Renal pelvis (tissue), 4 donors: Measurements from ENCODE around the gene ANGEL2. TPM values are rescaled to one million over a fixed set of nuclear protein-coding genes. Genes with fewer than 3 reads are reported as not detected.
"Not testable (repeated sequence)": the region's sequence is repeated elsewhere in the genome, so short reads cannot be mapped to it uniquely, and the experiment has no call there.

ENCODE experiments used
- DNase-seq: peaks from one replicate; pipeline ENCODE4 v3.0.0-alpha.2; 2013
- polyA plus RNA-seq, 3 donors: library from polyadenylated mRNA; unstranded; fragments of 120-200 nt; gene quantifications; one replicate each; pipeline ENCODE4 v1.2.1, GENCODE V29; 2013; ENCODE audit not compliant: insufficient read length in 3 of 3

The ANGEL2 gene
- polyA plus RNA-seq, 3 donors, result 29.1 to 50.7 (median 48.1) TPM

GRCh38 chr1:213034713-213035112 is 19.0 kb upstream of the ANGEL2 start:
- DNase-seq, result no peak

- no peak for DNase-seq
Observed at GRCh38 chr1:213032651-213033050, 17.0 kb upstream of the ANGEL2 start.

- DNase-seq, result not testable (repeated sequence)
Observed at GRCh38 chr1:213027024-213027423, 11.4 kb upstream of the ANGEL2 start.

- no peak for DNase-seq
Observed at GRCh38 chr1:213020016-213020415, 4.3 kb upstream of the ANGEL2 start.

- no peak for DNase-seq
Observed at GRCh38 chr1:213019450-213019849, 3.8 kb upstream of the ANGEL2 start.

GRCh38 chr1:213017447-213018273 is 2.0 kb upstream of the ANGEL2 start:
- DNase-seq, result no peak

- DNase-seq, result no peak
Observed at GRCh38 chr1:213014642-213015041, 1.0 kb downstream of the ANGEL2 start.

GRCh38 chr1:213008564-213008963 is 7.1 kb downstream of the ANGEL2 start:
- DNase-seq, result no peak

GRCh38 chr1:213003256-213003655 is 12.4 kb downstream of the ANGEL2 start:
- no peak for DNase-seq

DNA sequence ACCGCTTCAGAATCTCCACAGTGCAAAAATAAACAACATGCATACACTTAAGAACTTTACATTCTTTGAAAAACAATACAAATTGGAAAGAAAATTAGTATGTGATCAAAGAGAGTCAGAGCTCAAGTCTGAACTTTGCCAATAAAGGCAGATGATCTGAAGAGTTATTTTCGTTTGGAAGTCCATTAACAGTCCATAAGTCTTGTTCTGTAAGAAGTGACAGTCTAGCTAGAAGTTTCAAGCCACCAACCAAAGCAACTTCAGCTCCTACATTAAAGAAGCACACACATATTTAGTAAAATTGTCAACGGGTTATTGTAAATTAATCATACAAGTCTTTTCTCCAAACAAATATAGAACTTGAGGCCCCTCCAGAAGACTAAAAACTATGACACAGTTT is 20.7 kb downstream of the ANGEL2 start:
- no peak for DNase-seq

DNA sequence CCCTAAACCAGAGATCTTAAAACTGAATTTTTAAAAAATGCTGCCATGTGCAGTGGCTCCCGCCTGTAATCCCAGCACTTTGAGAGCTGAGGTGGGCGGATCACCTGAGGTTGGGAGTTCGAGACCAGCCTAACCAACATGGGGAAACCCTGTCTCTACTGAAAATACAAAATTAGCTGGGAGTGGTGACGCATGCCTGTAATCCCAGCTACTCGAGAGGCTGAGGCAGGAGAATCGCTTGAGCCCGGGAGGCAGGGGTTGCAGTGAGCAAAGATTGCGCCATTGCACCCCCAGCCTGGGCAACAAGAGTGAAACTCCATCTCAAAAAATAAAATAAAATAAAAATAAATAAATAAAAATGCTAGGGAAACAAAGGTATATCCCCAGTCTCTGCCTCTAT is 21.7 kb downstream of the ANGEL2 start:
- DNase-seq, result not testable (repeated sequence)

GRCh38 chr1:212990276-212990675 is 25.4 kb downstream of the ANGEL2 start:
- DNase-seq, result no peak

- DNase-seq, result no peak
Observed at GRCh38 chr1:212987702-212988322, 27.9 kb downstream of the ANGEL2 start.

GRCh38 chr1:212986551-212986950 is 29.1 kb downstream of the ANGEL2 start:
- DNase-seq, result no peak

- DNase-seq, result no peak
Observed at GRCh38 chr1:212984522-212985291, 31.0 kb downstream of the ANGEL2 start.

- DNase-seq, result no peak
Observed at GRCh38 chr1:212983482-212983881, 32.2 kb downstream of the ANGEL2 start.

- DNase-seq, result no peak
Observed at GRCh38 chr1:212982430-212983152, 33.1 kb downstream of the ANGEL2 start.

- no peak for DNase-seq
Observed at GRCh38 chr1:212981571-212982328, 33.9 kb downstream of the ANGEL2 start.

GRCh38 chr1:212981025-212981495 is 34.6 kb downstream of the ANGEL2 start:
- DNase-seq, result peak; percentile 68

- no peak for DNase-seq
Observed at GRCh38 chr1:212980123-212980785, 35.4 kb downstream of the ANGEL2 start.
